ENCODE measurements around the gene RETREG3.

DNA sequence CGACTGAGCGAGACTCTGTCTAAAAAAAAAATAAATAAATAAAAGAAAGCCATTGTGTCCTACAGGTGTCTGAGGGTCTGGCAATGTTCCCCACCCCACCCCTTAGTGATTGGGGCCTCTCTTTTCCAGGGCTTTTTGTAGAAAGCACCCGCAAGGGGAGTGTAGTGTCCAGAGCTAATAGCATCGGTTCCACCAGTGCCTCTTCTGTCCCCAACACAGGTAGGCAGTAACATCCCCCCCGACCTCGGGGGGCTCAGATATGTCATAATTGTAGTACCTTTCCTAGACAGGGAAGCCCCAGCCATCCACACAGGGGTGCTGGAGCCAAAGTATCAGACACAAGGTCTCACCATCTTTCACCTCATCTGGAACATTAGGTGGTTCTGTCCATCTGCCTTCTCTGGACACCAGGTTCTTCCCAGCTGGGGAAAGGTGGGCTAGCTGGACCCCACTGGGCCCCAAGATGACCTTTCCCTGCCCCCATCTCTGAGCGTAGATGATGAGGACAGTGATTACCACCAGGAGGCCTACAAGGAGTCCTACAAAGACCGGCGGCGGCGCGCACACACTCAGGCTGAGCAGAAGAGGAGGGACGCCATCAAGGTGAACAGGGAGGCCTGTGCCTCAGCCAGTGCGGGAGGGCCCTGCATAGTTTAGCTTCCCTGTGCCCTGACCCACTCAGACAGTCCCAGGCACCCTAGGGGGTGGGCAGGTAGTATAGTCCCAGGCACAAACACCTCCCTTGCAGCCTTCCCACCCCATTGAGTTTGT is 40.6 kb downstream of the RETREG3 start:
- no peak for TF ChIP-seq POLR2A (IDR thresholded peaks at IDR 0.05; ENCODE audit: low read length)
- TF ChIP-seq GATA1 (IDR thresholded peaks at IDR 0.05; ENCODE audit: low read depth, low read length): no peak

Measured in erythroblast (primary cell).